ENCODE results near the gene HCLS1.

HCLS1 gene

GRCh38 chr3:121642601-121643314 lies 17.9 kb downstream of the HCLS1 start:
- FAIRE-seq = no peak
- DNase-seq (ENCODE audit: insufficient read length, low spot score) = no peak
- TF ChIP-seq CTCF (IDR thresholded peaks at IDR 0.05; ENCODE audit: insufficient read depth, missing control alignments) = no peak

- no peak for TF ChIP-seq CTCF (IDR thresholded peaks at IDR 0.05; ENCODE audit: insufficient read depth, missing control alignments)
- FAIRE-seq (no peak), DNase-seq (ENCODE audit: insufficient read length, low spot score) (no peak)
Observed at GRCh38 chr3:121641127-121641526, 19.6 kb downstream of the HCLS1 start.

- no peak for TF ChIP-seq CTCF (IDR thresholded peaks at IDR 0.05; ENCODE audit: insufficient read depth, missing control alignments)
- no peak for FAIRE-seq
- no peak for DNase-seq (ENCODE audit: insufficient read length, low spot score)
Observed at GRCh38 chr3:121637922-121638321, 22.8 kb downstream of the HCLS1 start.

GRCh38 chr3:121630355-121630754 lies 30.3 kb downstream of the HCLS1 start:
- no peak for DNase-seq (ENCODE audit: insufficient read length, low spot score)
- no peak for TF ChIP-seq CTCF (IDR thresholded peaks at IDR 0.05; ENCODE audit: insufficient read depth, missing control alignments)
- no peak for FAIRE-seq

GRCh38 chr3:121629601-121630000 lies 31.1 kb downstream of the HCLS1 start:
- FAIRE-seq = no peak

GRCh38 chr3:121627622-121628021 lies 33.1 kb downstream of the HCLS1 start:
- FAIRE-seq = no peak
- no peak for TF ChIP-seq CTCF (IDR thresholded peaks at IDR 0.05; ENCODE audit: insufficient read depth, missing control alignments)
- DNase-seq (ENCODE audit: insufficient read length, low spot score) = no peak

More at GRCh38 chr3:121629601-121630000, 31.1 kb downstream of the HCLS1 start:
- TF ChIP-seq CTCF (IDR thresholded peaks at IDR 0.05; ENCODE audit: insufficient read depth, missing control alignments) = no peak
- DNase-seq (ENCODE audit: insufficient read length, low spot score) = no peak

- DNase-seq (ENCODE audit: insufficient read length, low spot score) (no peak), FAIRE-seq (no peak)
Observed at GRCh38 chr3:121627211-121627610, 33.5 kb downstream of the HCLS1 start.

More at GRCh38 chr3:121627211-121627610, 33.5 kb downstream of the HCLS1 start:
- no peak for TF ChIP-seq CTCF (IDR thresholded peaks at IDR 0.05; ENCODE audit: insufficient read depth, missing control alignments)

Data from D721Med (cell line).